DMS79 (cell line): ENCODE results near the gene TEX12.

Experiments
- DNase-seq: peaks from one replicate; lab custom pipeline; 2025; lab: John Stamatoyannopoulos, UW

The TEX12 gene

DNA sequence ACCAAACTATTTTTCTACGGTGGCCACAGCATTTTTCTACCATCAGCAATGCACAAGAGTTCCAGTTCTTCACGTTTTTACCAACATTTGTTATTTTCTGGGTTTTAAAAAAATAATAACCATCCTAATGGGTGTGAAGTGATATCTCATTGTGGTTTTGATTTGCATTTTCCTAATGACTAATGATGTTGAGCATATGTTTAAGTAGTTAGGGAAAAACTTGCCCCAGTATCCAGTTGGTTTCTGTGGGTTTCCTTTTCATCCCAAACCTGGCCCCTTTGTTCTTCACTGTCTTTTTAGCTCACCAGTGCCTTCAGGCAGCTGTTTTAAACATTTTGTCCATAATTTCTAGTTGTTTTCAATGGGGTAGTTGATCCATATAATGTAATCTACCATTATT lies 44.4 kb downstream of the TEX12 start:
- DNase-seq = no peak

DNA sequence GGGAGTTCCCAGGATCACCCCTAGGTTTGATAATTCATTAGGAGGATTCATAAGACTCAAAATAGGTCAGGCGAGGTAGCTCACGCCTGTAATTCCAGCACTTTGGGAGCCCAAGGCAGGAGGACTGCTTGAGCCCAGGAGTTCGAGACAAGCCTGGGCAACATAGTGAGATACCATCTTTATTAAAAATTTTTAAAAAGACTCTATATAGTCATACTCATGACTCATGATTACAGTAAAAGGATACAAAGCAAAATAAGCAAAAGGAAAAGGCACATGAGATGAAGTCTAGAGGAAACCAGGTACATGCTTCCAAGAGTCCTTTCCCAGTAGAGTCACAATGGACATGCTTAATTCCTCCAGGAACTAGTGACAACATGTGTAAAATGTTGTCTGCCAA lies 45.1 kb downstream of the TEX12 start:
- no peak for DNase-seq

DNA sequence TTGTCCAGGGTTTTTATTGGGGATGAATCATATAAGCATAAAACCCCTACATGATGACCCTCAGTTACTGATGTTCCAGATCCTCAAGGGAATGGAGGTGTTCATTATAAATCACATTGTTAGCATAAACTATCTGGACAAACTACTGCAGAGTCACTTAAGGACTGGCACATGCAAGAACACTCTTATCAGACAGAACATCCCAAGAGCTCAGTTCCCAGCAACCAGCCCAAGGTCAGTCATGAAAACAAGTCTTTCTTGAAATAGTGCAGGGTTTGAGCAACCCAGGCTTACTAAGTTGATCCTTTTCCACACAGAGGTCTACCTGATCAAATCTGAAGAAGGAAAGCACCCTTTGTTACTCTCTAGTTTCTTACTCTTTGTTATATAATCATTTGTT lies 45.5 kb downstream of the TEX12 start:
- no peak for DNase-seq

DNA sequence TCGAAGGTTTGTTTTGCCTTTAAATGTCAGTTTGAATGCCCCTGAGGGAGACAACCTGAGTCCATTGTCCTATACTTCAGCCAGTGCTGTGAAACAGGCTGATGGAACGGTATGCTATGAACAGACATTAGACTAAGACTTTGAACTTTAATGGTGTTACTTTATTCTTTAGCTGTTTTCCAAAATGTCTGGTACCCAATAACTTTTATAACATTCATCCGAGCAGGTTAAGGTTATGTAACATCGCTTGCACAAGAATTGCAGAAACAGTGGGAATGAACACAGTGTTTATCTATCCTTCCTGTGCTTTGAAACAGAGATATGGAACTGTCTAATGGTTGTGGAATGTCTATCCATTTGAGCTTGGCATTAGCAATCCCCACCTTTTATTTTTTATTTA lies 46.6 kb downstream of the TEX12 start:
- DNase-seq = no peak

DNA sequence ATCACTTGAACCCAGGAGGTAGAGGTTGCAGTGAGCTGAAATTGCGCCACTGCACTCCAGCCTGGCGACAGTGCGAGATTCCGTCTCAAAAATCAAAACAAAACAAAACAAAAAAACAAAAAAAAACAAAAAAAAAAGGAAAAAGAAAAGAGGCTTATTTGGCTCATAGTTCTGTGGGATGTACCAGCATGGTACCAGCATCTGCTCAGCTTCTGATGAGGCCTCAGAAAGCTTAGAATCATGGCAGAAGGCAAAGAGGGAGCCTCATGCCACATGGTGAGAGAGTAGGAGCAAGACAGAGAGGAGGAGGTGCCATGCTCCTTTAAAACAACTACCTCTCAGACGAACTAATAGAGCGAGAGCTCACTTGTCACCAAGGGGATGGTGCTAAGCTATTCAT lies 48.4 kb downstream of the TEX12 start:
- DNase-seq = no peak

DNA sequence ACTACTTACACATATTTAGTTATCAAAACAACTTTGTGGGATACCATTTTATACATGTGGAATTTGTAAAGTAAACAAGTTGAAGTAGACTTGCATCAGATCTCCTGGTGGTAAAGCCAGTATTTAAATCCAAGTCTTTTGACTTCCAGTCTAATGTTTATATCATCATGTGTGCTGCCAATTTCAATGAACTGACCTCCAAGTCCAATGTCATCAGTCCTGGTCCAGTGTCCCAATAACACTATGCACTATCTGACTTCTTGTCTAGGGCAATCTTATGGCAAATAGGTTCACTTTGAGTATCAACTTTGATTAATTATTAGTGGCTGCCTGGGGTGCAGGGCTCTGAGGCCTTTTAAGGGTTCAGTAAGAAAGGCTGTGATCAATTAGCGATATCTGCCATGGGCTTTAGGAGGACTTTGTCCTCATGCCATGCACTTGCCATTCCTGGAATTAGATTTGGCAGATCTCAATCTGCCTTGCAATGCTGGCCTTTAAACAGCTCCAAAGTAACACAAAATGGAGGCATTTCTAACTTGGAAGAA lies 49.5 kb downstream of the TEX12 start:
- no peak for DNase-seq

DNA sequence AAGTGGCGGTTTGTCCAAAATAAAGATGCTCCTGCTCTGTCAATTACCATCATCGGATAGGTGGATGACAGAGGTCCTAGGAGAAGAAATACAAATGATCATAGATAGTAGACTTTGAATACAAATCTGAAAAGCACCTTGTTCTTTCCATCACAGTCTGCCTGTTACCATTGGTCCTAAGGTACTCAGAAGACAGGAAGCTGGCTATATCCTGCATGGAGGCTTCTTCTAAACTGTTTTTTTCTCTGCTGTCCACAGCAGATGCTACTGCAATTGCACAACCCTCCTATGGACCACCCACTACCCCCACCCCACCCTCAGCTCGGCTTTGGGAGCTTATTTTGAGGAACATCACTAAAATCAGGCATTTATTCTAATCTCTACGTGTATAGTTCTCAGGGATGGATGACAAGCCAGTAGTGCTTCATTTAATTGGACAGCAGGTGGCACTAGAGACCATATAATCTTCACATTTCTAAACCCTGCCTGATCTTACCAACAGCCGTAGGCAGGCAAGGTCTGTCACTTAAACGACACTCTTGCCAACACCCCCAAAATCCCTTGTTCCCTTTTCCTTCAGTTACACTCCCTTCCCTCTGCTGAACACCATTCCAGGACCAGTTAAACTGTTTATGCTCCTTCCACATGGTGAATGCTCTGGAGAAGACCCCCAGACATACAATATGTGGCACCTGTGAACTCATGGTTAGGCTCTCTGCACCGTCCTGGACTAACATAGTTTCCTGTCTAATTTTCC lies 52.5 kb downstream of the TEX12 start:
- DNase-seq = peak; percentile 37

DNA sequence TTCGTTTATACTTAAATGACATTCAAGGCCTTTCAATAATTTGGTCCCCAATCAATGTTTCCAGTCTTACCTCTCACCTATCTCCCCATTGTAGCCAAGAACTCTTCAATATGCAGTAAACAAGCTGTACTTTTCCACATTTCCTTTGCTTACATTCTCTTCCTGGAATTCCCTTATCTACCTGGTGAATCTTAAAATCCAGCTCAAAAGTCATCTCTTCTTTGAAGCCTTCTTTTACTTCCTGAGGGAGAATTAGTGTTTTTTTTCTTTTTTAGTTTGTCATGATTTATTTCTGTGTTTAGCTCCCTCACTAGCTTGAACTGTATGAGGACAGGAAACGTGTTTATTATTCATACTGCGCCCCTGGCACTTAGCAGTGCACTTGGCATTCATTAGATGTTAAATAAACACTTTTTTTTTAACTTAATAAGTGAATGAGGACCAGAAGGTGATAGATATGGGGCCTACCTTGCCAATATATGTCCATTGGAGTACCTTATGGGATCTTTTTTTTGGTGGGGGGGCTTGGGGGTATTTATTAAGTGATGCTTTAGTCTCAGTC lies 54.2 kb downstream of the TEX12 start:
- no peak for DNase-seq
